HG02759 (cell line): Measurements from ENCODE around the gene KRT75.

Source experiments
- ATAC-seq: cut with Tn5 transposase; IDR thresholded peaks from one replicate; pipeline ENCODE4 v1.9.1; 2021; ENCODE audit warnings: mild to moderate bottlenecking, moderate library complexity; ENCODE audit not compliant: unreplicated experiment

Gene KRT75

DNA sequence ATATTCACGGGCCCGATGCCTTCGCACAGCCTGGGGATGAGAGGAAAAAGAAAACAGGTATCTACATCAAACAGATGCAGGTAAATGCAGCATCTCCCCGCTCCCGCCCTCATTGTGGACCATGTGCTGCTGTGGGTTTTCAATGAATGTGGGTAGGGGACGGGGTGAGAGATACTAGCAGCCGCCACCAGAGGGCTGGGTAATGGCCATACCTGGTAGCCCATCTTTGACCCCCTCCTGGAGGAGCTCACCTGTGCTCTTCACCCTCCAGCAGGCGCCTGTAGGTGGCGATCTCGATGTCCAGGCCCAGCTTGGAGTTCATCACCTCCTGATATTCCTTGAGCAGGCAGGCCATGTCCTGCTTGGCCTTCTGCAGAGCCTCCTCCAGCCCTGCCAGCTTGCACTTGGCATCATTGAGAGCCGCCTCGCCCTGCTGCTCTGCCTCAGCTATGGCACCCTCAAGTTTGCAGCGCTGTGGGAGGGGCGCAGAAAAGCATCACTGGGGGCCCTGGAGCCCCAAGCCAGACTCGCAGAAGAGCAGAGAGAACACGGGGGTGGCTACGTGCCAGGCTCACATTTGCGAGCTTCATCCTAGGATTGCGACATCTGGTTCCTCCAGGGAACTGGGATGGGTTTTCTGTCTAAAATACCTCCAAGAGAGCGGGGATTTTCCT is 38.3 kb downstream of the KRT75 start:
- ATAC-seq: no peak

DNA sequence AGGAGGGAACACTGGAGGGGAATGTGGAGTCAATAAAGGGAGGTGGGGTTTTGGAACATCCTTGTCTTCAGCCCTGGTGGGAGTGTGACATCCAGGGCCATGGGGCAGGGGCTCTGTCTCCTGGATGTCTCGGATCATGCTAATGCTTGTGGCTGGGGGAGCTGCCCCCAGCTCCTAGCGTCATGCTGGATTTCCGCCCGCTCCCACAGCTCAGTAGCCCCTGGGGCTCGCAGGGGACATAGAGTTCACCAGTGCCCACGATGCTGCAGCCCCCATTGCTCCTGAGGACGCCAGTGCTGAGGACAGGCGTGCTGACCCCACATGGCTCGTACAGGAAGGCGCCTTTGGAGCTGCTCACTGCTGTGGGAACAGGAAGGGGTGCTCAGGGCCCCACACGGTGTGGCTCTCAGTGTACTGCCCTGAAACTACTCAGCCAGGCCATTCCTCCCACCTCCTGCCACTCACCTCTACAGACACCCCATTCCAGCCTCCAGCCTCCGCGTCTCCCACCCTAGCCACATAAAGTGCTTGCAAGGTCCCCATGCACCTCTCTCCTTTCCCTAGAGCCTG is 39.2 kb downstream of the KRT75 start:
- no peak for ATAC-seq

DNA sequence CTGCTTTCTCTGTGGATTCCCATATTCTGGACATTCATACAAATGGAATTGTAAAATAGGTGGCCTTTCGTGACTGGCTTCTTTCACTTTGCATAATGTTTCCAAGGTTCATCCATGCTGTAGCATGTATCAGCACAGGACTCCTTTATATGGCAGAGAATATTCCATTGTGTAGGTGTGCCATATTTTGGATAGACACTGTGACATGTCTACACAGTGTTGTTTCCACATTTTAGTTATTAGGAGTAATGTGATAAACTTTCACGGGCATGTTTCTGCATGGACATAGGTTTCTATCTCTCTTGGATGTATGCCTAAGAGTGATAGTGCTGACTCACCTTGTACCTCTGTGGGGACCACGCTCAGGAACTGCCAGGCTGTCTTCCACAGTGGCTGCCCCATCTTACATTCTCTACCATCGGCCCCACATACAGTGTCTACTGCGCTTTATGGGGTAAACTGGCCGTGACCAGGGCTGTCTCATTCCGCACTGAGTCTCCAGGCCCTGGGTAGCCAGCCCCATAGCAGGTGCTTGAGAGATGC is 41.6 kb downstream of the KRT75 start:
- ATAC-seq: no peak

DNA sequence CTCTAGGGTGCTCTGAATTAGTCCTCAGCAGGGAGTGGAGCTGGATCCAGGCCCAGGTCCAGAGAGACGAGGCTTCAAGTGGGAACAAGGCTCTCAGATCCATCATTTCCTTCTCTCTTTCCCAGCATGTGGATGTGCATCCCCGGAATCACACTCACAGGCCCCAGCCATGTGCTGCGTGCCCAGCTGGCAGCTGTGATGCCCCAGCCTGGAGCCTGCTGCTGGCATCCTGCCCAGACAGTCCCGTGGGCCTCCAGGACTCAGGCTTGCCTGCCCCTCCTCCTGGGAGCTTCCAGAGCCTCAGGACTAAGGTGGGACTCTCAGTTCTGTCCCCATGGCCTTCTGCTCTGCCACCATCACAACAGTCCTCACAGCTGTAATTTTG is 42.6 kb downstream of the KRT75 start:
- ATAC-seq: no peak

DNA sequence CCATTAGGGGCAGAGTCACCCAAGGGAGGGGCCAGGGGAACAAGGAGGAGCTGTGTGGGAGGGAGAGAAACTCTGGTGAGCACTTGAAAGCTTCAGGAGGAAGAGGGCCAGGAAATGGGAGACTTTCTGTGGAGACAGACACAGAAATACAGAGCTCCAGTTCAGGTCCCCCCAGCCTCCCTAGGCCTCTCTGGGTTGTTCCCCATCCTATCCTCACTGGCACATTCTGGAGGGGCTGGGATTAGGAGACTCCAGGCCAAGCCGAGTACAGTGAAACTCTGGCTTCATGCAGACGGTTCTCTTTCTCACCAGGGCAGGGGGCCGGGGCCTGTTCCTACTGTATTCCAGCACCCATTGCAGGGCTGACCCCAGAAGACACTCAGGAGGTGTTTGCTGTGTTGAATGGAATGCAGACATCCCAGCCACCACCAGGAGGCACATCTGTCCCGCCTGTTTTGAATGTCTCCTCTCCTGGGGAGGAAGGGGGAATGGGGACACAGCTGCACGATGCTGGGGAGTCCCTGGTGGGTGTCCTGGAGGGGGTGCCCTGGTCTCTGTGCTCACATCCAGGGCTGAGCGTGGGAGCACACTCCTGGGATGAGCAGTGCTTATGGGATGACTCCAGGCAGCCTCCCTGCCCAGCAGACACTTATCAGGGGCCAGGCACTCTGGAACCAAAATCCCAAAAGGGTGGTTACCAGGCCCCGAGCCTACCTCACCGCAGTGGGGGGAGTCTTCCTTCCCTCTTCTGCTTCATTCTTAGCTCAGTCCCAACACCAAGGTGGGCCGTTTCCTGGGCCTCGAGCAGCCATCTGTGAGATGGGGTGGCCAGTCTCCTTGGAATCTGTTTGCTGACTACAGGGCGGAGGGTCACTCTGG is 43.2 kb downstream of the KRT75 start:
- no peak for ATAC-seq

DNA sequence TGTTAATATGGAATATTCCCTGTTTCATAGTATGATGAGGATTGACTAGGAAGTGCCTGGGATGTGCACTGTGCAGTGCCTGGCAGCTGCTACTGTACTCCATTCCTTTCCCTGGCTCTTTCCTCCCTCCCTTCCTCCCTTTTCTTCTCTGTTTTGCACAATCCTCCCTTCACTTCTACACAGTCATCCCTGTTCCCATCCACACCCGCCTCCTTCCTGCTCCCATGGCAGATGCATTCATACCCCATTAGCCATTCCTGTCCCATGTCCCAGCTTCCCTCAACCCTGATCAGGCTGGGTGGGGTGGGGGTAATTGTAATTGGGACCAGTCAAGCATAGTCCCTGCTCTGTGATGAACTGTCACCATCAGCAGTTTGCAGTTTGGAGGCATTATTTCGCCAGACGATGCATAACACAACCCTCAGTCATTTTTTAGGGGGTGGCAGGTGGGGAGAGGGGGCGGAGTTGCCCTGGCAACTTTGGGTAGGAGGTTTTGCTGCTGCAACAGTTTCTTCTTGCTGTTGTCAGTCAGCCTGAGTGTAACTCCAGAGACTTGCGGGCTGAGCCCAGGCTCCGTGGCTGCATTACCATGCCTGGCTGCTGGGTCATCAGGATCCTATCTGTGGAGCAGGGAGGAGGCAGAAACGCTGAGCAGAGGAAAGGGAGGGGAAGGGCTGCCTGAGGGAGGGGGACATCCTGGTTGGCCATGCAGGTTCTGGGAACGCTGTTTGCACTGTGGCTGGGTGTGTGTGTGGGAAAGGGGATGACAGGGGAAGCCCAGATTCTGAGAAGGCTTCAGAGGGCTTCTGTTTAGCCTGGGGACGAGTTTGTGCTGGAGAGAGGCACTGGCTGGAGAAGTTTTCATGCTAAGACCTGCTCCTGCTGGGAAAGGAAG is 44.6 kb downstream of the KRT75 start:
- ATAC-seq: no peak

DNA sequence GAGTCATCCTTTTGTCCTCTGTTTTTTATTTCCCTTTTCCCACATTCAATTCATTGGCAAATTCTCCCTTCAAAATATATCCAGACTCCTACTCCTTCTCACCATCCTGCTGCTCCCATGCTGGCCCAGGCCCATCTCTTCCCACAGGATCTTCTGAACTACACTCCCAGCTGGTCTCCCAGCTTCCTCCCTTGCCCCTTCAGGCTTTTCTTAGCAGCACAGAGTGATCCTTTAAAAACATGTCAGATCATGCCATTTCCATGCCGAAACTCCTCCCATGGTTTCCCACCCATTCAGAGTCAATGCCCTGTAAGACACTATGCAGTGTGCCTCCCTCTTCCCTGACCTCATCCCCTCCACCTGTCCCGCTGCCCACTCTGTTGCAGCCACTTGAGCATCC is 46.3 kb downstream of the KRT75 start:
- no peak for ATAC-seq

DNA sequence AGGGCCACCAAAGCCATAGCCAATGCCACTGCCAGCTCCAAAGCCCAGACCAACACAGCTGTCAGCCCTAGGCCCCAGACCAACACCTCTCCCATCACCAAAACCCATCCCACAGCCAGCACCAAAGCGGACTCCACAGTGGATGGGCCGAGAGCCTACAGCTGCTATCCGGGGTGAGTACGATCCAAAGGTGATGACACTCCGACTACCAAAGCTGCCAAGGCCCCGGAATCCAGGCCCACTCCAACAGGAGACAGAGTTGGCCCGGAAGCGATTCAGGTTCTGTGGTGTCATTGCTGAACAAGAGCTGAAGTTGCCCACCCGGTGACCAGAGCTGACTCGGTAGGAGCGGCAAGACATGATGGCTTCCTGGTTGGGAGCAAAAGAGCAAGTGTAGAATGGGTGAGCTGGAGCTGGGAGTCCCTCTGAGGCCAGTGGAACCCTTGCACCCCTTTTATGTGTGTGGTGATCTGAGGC is 48.9 kb downstream of the KRT75 start, which contains the start of gene KRT84:
Gene KRT84, minus strand, starts transcription at position 427 of the 477 bp plus-strand sequence. Its CDS starts 67 bp downstream, at position 360.
- ATAC-seq: no peak

DNA sequence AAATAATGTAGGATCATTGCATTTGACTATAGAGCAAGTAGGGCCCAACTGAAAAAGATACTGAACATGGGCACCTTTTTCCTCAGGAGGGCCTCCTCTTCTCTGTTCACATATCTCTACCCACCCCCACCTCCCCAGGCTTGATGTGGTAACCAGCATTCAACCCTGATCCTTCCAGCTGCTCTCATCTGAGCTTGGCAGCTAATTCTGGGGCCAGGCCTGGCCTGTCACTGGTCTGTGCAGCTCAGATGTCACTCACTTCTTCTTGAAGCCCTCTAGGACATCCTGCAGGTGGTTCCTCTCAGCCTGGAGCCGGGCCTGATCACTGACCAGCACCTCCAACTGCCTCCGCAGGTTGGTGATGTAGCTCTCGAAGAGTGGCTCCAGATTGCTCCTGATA is 50.8 kb downstream of the KRT75 start:
- ATAC-seq: no peak

DNA sequence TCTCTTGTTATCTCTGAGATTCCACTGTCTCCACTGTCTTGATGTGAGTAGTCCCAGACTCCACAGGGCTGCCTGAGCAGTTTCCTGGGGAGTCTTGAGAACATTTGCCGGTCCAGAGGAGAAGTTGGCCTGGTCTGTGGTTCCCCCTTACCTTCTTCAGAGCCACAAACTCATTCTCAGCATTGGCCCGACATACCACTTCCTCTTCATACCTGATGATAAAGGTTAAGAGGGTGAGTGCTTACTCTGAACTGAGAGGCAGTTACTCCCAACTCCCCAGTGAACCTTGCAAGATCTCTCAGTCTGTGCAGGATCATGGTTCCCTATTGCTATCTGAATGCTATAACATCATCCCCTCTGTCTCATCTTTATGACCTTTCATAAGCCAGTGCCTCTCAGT is 51.3 kb downstream of the KRT75 start:
- ATAC-seq: no peak

DNA sequence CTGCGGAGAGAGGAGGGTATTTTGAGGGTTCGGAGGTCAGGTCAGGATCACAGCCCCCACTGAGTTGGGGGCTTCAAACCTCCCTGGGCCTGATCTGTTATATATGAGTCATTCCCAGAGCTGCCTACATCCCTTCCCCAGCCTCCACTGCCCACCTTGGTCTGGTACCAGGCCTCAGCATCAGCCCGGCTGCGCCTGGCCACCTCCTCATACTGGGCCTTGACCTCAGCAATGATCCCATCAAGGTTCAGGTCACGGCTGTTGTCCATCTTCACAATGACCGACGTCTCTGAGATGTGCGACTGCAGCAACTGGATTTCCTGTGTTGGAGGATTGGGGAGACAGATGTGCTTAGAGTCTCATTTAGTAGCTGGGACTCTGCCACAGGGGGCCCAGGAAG is 53.0 kb downstream of the KRT75 start:
- ATAC-seq: no peak

DNA sequence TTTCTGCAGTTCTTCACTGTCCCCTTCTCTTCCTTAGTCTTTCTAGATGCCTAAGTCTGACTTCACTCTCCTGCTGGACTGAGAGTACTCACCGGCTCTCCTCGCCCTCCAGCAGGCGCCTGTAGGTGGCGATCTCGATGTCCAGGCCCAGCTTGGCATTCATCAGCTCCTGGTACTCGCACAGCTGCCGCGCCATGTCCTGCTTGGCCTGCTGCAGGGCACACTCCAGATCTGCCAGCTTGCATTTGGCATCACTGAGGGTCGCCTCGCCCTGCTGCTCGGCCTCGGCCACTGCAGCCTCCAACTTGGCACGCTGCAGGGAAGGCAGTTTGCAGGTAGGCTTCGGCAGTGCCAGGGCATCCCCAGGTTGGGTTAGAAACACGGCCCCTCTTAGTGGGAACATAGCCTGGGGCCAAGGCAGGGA is 53.9 kb downstream of the KRT75 start:
- ATAC-seq: no peak

DNA sequence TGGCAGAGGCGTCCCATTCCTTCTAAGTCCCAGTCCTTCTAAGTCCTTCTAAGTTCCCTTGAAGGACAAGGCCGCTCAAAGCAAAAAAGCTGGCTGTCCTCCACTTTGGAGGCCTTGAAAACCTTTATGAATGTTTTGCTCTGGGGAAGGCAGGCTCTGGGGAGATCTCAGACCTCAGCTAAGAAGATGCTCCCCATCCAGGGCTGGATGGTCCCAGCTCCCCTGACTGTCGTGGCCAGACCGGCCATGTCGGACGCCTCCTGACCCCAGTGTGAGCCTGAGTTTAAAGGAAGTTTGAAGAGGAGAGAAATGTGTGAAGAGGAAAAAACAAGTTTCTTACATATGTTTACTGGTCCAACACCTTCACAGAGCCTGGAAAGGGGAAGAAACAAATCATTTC is 54.6 kb downstream of the KRT75 start:
- no peak for ATAC-seq

DNA sequence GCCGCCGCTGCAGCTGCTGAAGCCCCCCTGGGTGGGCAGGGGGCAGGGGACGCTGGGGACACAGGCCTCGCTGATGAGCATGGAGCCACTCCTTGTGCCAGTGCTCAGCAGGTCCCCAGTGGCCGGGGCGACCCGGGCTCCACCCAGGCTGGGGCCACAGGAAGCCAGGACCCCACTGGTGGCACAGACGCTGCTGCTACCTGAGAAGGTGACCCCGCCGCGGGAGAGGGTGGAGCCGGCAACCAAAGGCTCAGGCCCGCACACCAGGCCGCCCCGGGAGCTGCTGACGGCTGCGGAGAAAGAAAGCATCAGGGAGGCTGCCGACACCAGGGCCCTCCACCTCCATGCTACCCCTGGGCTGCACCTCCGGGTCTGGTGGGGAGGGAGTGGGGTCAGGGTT is 56.1 kb downstream of the KRT75 start:
- ATAC-seq: no peak

DNA sequence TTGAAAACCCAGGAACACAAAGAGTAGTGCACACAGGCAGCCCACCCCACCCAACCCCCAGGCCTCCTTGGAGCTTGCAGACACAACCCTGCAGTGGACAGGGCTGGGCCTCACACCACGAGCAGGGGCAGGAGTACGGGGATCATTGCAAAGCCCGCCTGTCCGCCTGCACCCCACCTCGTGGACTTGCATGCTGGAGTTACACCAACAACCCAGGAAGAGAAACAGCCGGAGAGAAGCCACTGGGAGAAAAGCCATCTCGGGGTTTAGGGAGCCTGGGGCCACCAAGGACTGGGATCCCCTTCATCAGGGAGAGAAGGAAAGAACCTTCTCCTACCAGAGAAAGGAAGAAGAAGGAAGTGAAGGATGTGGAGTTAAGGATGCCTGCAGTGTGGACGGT is 56.9 kb downstream of the KRT75 start:
- ATAC-seq: no peak
